Large intestine (tissue), 3 donors: ENCODE measurements around the gene TRMT1L. TPM values are rescaled to one million over a fixed set of nuclear protein-coding genes. Genes with fewer than 3 reads are reported as not detected.

Experiments used
- DNase-seq, 2 donors: peaks; one replicate each; pipeline versions ENCODE4 v3.0.0 to v3.0.0-alpha.2; 2013
- H3K27ac ChIP-seq: one replicate; pipeline ENCODE4 v1.5.1; 2013; ENCODE audit warnings: low read length
- H3K27me3 ChIP-seq: 2 replicates; pipeline ENCODE4 v1.6.1; 2013; ENCODE audit warnings: low read length; ENCODE audit not compliant: control insufficient read depth, insufficient read depth
- H3K36me3 ChIP-seq: 2 replicates; pipeline ENCODE4 v1.6.1; 2013; ENCODE audit warnings: low read length; ENCODE audit not compliant: control insufficient read depth, insufficient read depth
- H3K4me1 ChIP-seq: one replicate; pipeline ENCODE4 v1.6.1; 2013; ENCODE audit warnings: low read length; ENCODE audit not compliant: control insufficient read depth, insufficient read depth
- H3K4me3 ChIP-seq: one replicate; pipeline ENCODE4 v1.5.1; 2013; ENCODE audit warnings: low read length
- H3K9me3 ChIP-seq: one replicate; pipeline ENCODE4 v1.6.1; 2013; ENCODE audit warnings: mild to moderate bottlenecking, low read depth, low read length, moderate library complexity; ENCODE audit not compliant: control insufficient read depth
- WGBS: methylation state at CpG from one replicate; pipeline ENCODE4 v1.1.5; 2013; ENCODE audit warnings: low lambda C conversion rate; ENCODE audit not compliant: insufficient coverage; 5-methylcytosine and 5-hydroxymethylcytosine counted together
- polyA plus RNA-seq: library from polyadenylated mRNA; unstranded; fragments of 120-200 nt; gene quantifications from one replicate; pipeline ENCODE4 v1.2.1, GENCODE V29; 2013

Gene TRMT1L
- polyA plus RNA-seq, 1 donor = 15.9 TPM

- no CpG with 5 or more reads among the region's 1 CpG for WGBS
- Histone ChIP-seq H3K27ac (no peak overlapping the region), H3K4me3 (no peak overlapping the region), H3K4me1 (no peaks in the 10 kb centered on the region), H3K27me3 (no peaks in the 10 kb centered on the region), H3K36me3 (peaks cover 13% of the 10 kb centered on the region), H3K9me3 (no peaks in the 10 kb centered on the region)
- DNase-seq = no peak
Observed at GRCh38 chr1:185087101-185087500, 69.7 kb downstream of the TRMT1L start.

- no peak overlapping the region for H3K4me3 ChIP-seq
- no CpG with 5 or more reads among the region's 2 CpGs for WGBS
- no peaks in the 10 kb centered on the region for H3K4me1 ChIP-seq
- H3K27me3 ChIP-seq = no peaks in the 10 kb centered on the region
- H3K9me3 ChIP-seq = no peaks in the 10 kb centered on the region
- DNase-seq = no peak
- peaks cover 6% of the 10 kb centered on the region for H3K36me3 ChIP-seq
- H3K27ac ChIP-seq = no peak overlapping the region
Observed at GRCh38 chr1:185083818-185084217, 72.9 kb downstream of the TRMT1L start.

GRCh38 chr1:185080422-185080821 lies 76.3 kb downstream of the TRMT1L start:
- no peaks in the 10 kb centered on the region for H3K4me1 ChIP-seq
- H3K27ac ChIP-seq = no peak overlapping the region
- H3K27me3 ChIP-seq = no peaks in the 10 kb centered on the region
- DNase-seq = no peak
- no peaks in the 10 kb centered on the region for H3K9me3 ChIP-seq
- no peak overlapping the region for H3K4me3 ChIP-seq
- no peaks in the 10 kb centered on the region for H3K36me3 ChIP-seq

- Histone ChIP-seq H3K4me3 (no peak overlapping the region), H3K27ac (no peak overlapping the region), H3K4me1 (no peaks in the 10 kb centered on the region), H3K9me3 (no peaks in the 10 kb centered on the region), H3K36me3 (no peaks in the 10 kb centered on the region), H3K27me3 (no peaks in the 10 kb centered on the region)
- WGBS = 85% methylated on average over 3 of the region's 4 CpGs
- no peak for DNase-seq
Observed at GRCh38 chr1:185077374-185077773, 79.4 kb downstream of the TRMT1L start.

GRCh38 chr1:185075476-185075875 lies 81.3 kb downstream of the TRMT1L start:
- 100% methylated on average over 1 of the region's 3 CpGs for whole genome bisulfite sequencing
- Histone ChIP-seq H3K27ac (no peak overlapping the region), H3K27me3 (no peaks in the 10 kb centered on the region), H3K9me3 (peaks cover 2% of the 10 kb centered on the region), H3K4me3 (no peak overlapping the region), H3K36me3 (no peaks in the 10 kb centered on the region), H3K4me1 (no peaks in the 10 kb centered on the region)
- DNase-seq = no peak

GRCh38 chr1:185074307-185074706 lies 82.4 kb downstream of the TRMT1L start:
- peaks cover 2% of the 10 kb centered on the region for H3K9me3 ChIP-seq
- H3K36me3 ChIP-seq = no peaks in the 10 kb centered on the region
- H3K4me3 ChIP-seq = no peak overlapping the region
- no peaks in the 10 kb centered on the region for H3K27me3 ChIP-seq
- H3K27ac ChIP-seq = no peak overlapping the region
- no peak for DNase-seq
- no peaks in the 10 kb centered on the region for H3K4me1 ChIP-seq

GRCh38 chr1:185073725-185074124 lies 83.0 kb downstream of the TRMT1L start:
- H3K4me1 ChIP-seq = no peaks in the 10 kb centered on the region
- WGBS = no CpG with 5 or more reads among the region's 2 CpGs
- no peak overlapping the region for H3K27ac ChIP-seq
- H3K27me3 ChIP-seq = no peaks in the 10 kb centered on the region
- H3K4me3 ChIP-seq = no peak overlapping the region
- DNase-seq = no peak
- peaks cover 2% of the 10 kb centered on the region for H3K9me3 ChIP-seq
- H3K36me3 ChIP-seq = no peaks in the 10 kb centered on the region

GRCh38 chr1:185070051-185070450 lies 86.7 kb downstream of the TRMT1L start:
- DNase-seq = no peak
- Histone ChIP-seq H3K4me3 (no peak overlapping the region), H3K4me1 (no peaks in the 10 kb centered on the region), H3K27me3 (no peaks in the 10 kb centered on the region), H3K9me3 (peaks cover 2% of the 10 kb centered on the region), H3K27ac (no peak overlapping the region), H3K36me3 (peaks cover 8% of the 10 kb centered on the region)

- WGBS = no CpG with 5 or more reads among the region's 4 CpGs
- peak; percentile 9 to 59 for DNase-seq
Observed at GRCh38 chr1:185069202-185069772, 87.5 kb downstream of the TRMT1L start.

GRCh38 chr1:185068341-185068740 lies 88.4 kb downstream of the TRMT1L start:
- Histone ChIP-seq H3K9me3 (peaks cover 2% of the 10 kb centered on the region), H3K36me3 (peaks cover 11% of the 10 kb centered on the region), H3K27me3 (no peaks in the 10 kb centered on the region), H3K4me1 (no peaks in the 10 kb centered on the region), H3K27ac (no peak overlapping the region), H3K4me3 (no peak overlapping the region)
- no peak for DNase-seq

More at GRCh38 chr1:185069202-185069772, 87.5 kb downstream of the TRMT1L start:
- Histone ChIP-seq H3K4me1 (no peaks in the 10 kb centered on the region), H3K9me3 (peaks cover 2% of the 10 kb centered on the region), H3K27me3 (no peaks in the 10 kb centered on the region), H3K36me3 (peaks cover 8% of the 10 kb centered on the region), H3K4me3 (no peak overlapping the region), H3K27ac (no peak overlapping the region)
